ENCODE data around the gene ZFYVE21.

Gene ZFYVE21

DNA sequence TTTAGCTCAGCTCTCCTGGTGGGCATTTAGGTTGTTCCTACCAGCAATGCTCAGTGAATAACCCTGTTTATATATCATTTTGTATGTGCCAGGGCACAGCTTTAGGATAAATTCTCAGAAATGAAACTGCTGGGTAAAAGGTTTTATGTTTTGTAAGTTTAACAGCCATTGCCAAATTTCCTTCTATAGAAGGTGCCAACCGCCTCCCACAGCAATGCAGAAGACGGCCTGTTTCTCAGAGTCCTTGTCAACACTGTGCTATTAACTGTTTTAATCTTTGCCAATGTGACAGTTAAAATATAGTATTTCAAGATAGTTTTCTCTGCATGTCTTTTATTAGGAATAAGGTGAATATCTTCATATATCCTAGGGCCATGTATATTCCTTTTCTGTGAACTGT, 66.8 kb downstream of the ZFYVE21 start:
- H3K4me2 ChIP-seq (ENCODE audit: low read length): no peak overlapping the region
- H3K4me3 ChIP-seq (ENCODE audit: low read depth, low read length): no peak overlapping the region
- no peak for TF ChIP-seq CTCF (IDR thresholded peaks at IDR 0.05)
- no peaks in the 10 kb centered on the region for H3K9me3 ChIP-seq (ENCODE audit: control insufficient read depth, low read length)
- H3K27me3 ChIP-seq (ENCODE audit: control insufficient read depth, insufficient read depth, low read length): no peaks in the 10 kb centered on the region
- no peaks in the 10 kb centered on the region for H3K36me3 ChIP-seq (ENCODE audit: control insufficient read depth, insufficient read depth, low read length)
- H3K4me1 ChIP-seq: no peaks in the 10 kb centered on the region
- no peak overlapping the region for H2AFZ ChIP-seq
- no peak overlapping the region for H3K9ac ChIP-seq
- peaks cover 17% of the 10 kb centered on the region for H3K79me2 ChIP-seq
- no peak overlapping the region for H3K27ac ChIP-seq

Data from parathyroid adenoma (tissue), 2 donors.